GM19455 (cell line): Measurements from ENCODE around the gene UBAC2.
"Not testable (repeated sequence)": the region's sequence is repeated elsewhere in the genome, so short reads cannot be mapped to it uniquely, and the experiment has no call there.

Experiments
- ATAC-seq: cut with Tn5 transposase; IDR thresholded peaks from one replicate; pipeline ENCODE4 v1.9.1; 2021; ENCODE audit not compliant: unreplicated experiment

UBAC2 gene

GRCh38 chr13:99231721-99232120 is 31.1 kb downstream of the UBAC2 start:
- no peak for ATAC-seq

GRCh38 chr13:99237981-99238662 is 37.5 kb downstream of the UBAC2 start:
- ATAC-seq = no peak

GRCh38 chr13:99246100-99246499 is 45.4 kb downstream of the UBAC2 start:
- ATAC-seq = no peak

GRCh38 chr13:99249178-99249577 is 48.5 kb downstream of the UBAC2 start:
- not testable (repeated sequence) for ATAC-seq

GRCh38 chr13:99249606-99250005 is 49.0 kb downstream of the UBAC2 start:
- not testable (repeated sequence) for ATAC-seq

GRCh38 chr13:99250982-99251825 is 50.5 kb downstream of the UBAC2 start:
- no peak for ATAC-seq

GRCh38 chr13:99251921-99252320 is 51.3 kb downstream of the UBAC2 start:
- ATAC-seq = no peak

- no peak for ATAC-seq
These were observed 54.2 kb downstream of the UBAC2 start for GRCh38 chr13:99254830-99255229.

- ATAC-seq = no peak
These were observed 54.6 kb downstream of the UBAC2 start for GRCh38 chr13:99255271-99255670.

- ATAC-seq = no peak
These were observed 55.6 kb downstream of the UBAC2 start for GRCh38 chr13:99256283-99256682.

- no peak for ATAC-seq
These were observed 56.1 kb downstream of the UBAC2 start for GRCh38 chr13:99256709-99257108.

- no peak for ATAC-seq
These were observed 56.6 kb downstream of the UBAC2 start for GRCh38 chr13:99257291-99257690.

GRCh38 chr13:99258210-99258860 is 57.7 kb downstream of the UBAC2 start, which contains the start of gene GPR18:
Gene GPR18, minus strand, starts transcription at chr13:99258379. Its CDS starts 2,507 bp downstream, at chr13:99255872.
- ATAC-seq = peak; percentile 78

- ATAC-seq = peak; percentile 59
These were observed 58.3 kb downstream of the UBAC2 start for GRCh38 chr13:99258946-99259345.

- no peak for ATAC-seq
These were observed 59.6 kb downstream of the UBAC2 start for GRCh38 chr13:99260216-99260615.

- no peak for ATAC-seq
These were observed 60.4 kb downstream of the UBAC2 start for GRCh38 chr13:99261059-99261458.

- no peak for ATAC-seq
These were observed 62.6 kb downstream of the UBAC2 start for GRCh38 chr13:99263126-99263785.

GRCh38 chr13:99264051-99264450 is 63.4 kb downstream of the UBAC2 start:
- ATAC-seq = no peak

GRCh38 chr13:99265162-99265800 is 64.6 kb downstream of the UBAC2 start:
- no peak for ATAC-seq

- no peak for ATAC-seq
These were observed 65.3 kb downstream of the UBAC2 start for GRCh38 chr13:99265821-99266426.
